ENCODE data around the gene GARRE1. TPM values are rescaled to one million over a fixed set of nuclear protein-coding genes. Genes with fewer than 3 reads are reported as not detected.

Gene GARRE1
- total RNA-seq, 1 donor from 2014 or later: 20.9 TPM

- no peaks in the 10 kb centered on the region for H3K9me3 ChIP-seq (replicated peaks)
- no peaks in the 10 kb centered on the region for H3K27me3 ChIP-seq (ENCODE audit: low read depth)
- H3K4me1 ChIP-seq: peaks cover 75% of the 10 kb centered on the region
- peak overlapping the region; percentile 88 for H3K27ac ChIP-seq (replicated peaks)
- DNase-seq: peak; percentile 31
- H3K4me3 ChIP-seq: peak overlapping the region; percentile 56
- no peak for TF ChIP-seq CTCF (IDR thresholded peaks at IDR 0.05; ENCODE audit: borderline replicate concordance)
- no peaks in the 10 kb centered on the region for H3K36me3 ChIP-seq
- intact Hi-C loops (cut with micrococcal nuclease): loop anchor here (10.0 kb wide), 1 partner anchor 50 kb away; no protein-coding TSS in a partner anchor
Observed at GRCh38 chr19:34265221-34265650, 10.9 kb downstream of the GARRE1 start.

GRCh38 chr19:34269081-34269480 lies 14.7 kb downstream of the GARRE1 start:
- Histone ChIP-seq H3K27ac (replicated peaks) (peak overlapping the region; percentile 88), H3K4me1 (peaks cover 89% of the 10 kb centered on the region), H3K9me3 (replicated peaks) (no peaks in the 10 kb centered on the region), H3K27me3 (ENCODE audit: low read depth) (no peaks in the 10 kb centered on the region), H3K36me3 (no peaks in the 10 kb centered on the region), H3K4me3 (peak overlapping the region; percentile 56)
- no peak for DNase-seq
- TF ChIP-seq CTCF (IDR thresholded peaks at IDR 0.05; ENCODE audit: borderline replicate concordance): no peak
- intact Hi-C loops (cut with micrococcal nuclease): loop anchor here (10.0 kb wide), 1 partner anchor 46 kb away; no protein-coding TSS in a partner anchor

- intact Hi-C loops (cut with micrococcal nuclease): loop anchor here (10.0 kb wide), 1 partner anchor 45 kb away; no protein-coding TSS in a partner anchor
- no peak for TF ChIP-seq CTCF (IDR thresholded peaks at IDR 0.05; ENCODE audit: borderline replicate concordance)
- no peaks in the 10 kb centered on the region for H3K27me3 ChIP-seq (ENCODE audit: low read depth)
- H3K9me3 ChIP-seq (replicated peaks): no peaks in the 10 kb centered on the region
- peak overlapping the region; percentile 56 for H3K4me3 ChIP-seq
- H3K27ac ChIP-seq (replicated peaks): peak overlapping the region; percentile 88
- H3K36me3 ChIP-seq: no peaks in the 10 kb centered on the region
- H3K4me1 ChIP-seq: peaks cover 89% of the 10 kb centered on the region
- no peak for DNase-seq
Observed at GRCh38 chr19:34269489-34269888, 15.1 kb downstream of the GARRE1 start.

GRCh38 chr19:34269968-34270621 lies 15.7 kb downstream of the GARRE1 start:
- no peak for TF ChIP-seq CTCF (IDR thresholded peaks at IDR 0.05; ENCODE audit: borderline replicate concordance)
- H3K4me3 ChIP-seq: peak overlapping the region; percentile 56
- intact Hi-C loops (cut with micrococcal nuclease): loop anchor here (10.0 kb wide), 1 partner anchor 45 kb away; no protein-coding TSS in a partner anchor
- no peaks in the 10 kb centered on the region for H3K36me3 ChIP-seq
- no peaks in the 10 kb centered on the region for H3K9me3 ChIP-seq (replicated peaks)
- H3K27ac ChIP-seq (replicated peaks): peak overlapping the region; percentile 88
- peaks cover 89% of the 10 kb centered on the region for H3K4me1 ChIP-seq
- no peaks in the 10 kb centered on the region for H3K27me3 ChIP-seq (ENCODE audit: low read depth)
- peak; percentile 43 for DNase-seq

- H3K4me1 ChIP-seq: peaks cover 90% of the 10 kb centered on the region
- H3K36me3 ChIP-seq: no peaks in the 10 kb centered on the region
- H3K9me3 ChIP-seq (replicated peaks): no peaks in the 10 kb centered on the region
- H3K27ac ChIP-seq (replicated peaks): peak overlapping the region; percentile 39
- no peak for DNase-seq
- TF ChIP-seq CTCF (IDR thresholded peaks at IDR 0.05; ENCODE audit: borderline replicate concordance): no peak
- intact Hi-C loops (cut with micrococcal nuclease): no loop called here
- H3K27me3 ChIP-seq (ENCODE audit: low read depth): no peaks in the 10 kb centered on the region
- H3K4me3 ChIP-seq: no peak overlapping the region
Observed at GRCh38 chr19:34273121-34273520, 18.8 kb downstream of the GARRE1 start.

All from left ventricle myocardium inferior (tissue), 1 donor.